GM21360 (cell line): ENCODE data around the gene FXYD3.

Experiments
- ATAC-seq: cut with Tn5 transposase; IDR thresholded peaks from one replicate; pipeline ENCODE4 v1.9.1; 2021; ENCODE audit warnings: mild to moderate bottlenecking, moderate library complexity; ENCODE audit not compliant: unreplicated experiment

The FXYD3 gene, protein sequence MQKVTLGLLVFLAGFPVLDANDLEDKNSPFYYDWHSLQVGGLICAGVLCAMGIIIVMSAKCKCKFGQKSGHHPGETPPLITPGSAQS

DNA sequence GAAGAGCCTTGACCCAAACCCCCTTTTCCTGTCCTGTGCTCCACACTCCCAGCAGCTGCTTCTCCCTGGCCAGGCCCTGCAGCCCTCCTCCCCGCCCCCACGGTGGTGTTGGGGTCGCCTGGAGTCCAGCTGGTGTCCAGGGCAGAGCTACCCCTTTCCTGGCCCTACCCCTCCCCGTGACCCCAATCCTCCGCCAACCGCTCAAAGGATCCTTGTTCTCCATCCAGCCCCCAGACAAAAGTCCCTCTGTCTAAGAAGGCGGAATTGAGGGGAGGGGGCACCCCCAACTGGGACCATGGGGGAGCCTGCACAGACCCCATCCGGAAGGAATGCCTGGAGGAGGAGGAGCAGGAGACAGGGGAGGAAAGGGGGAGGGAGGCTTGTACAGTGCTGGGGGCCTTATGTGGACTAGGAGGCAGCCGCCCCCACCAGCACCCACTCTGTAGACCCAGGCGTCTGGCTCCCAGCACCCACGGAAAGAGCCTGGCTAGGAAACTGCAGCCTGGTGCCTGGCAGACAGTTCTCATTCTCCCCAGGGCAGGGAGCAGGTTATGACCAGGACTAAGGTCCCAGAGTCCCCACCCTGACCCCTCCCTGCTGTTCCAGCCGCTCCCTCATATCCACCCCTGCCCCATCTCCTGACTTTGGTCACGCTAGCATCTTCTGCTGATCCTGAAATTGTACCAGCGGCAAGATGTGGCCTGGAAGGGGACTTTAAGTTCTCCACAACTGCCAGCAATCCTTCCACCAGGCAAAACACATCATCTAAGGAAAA, at the start of gene FXYD3:
FXYD3 (plus strand) TSS at position 647 of the 775 bp plus-strand sequence. CDS start 3,554 bp downstream, outside the sequence.
- ATAC-seq, result no peak

DNA sequence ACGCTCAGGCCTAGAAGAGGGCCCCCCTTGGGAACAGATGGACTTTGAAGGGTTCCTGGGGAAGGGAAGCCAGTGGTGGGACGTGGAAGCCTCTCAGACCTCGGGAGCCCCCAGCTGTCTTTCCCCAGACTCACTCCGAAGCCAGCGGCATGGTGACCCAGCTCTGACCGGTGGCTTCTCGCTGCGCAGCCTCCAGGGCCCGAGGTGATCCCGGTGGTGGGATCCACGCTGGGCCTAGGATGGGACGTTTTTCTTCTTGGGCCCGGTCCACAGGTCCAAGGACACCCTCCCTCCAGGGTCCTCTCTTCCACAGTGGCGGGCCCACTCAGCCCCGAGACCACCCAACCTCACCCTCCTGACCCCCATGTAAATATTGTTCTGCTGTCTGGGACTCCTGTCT, 49.5 kb upstream of the FXYD3 start:
- no peak for ATAC-seq

DNA sequence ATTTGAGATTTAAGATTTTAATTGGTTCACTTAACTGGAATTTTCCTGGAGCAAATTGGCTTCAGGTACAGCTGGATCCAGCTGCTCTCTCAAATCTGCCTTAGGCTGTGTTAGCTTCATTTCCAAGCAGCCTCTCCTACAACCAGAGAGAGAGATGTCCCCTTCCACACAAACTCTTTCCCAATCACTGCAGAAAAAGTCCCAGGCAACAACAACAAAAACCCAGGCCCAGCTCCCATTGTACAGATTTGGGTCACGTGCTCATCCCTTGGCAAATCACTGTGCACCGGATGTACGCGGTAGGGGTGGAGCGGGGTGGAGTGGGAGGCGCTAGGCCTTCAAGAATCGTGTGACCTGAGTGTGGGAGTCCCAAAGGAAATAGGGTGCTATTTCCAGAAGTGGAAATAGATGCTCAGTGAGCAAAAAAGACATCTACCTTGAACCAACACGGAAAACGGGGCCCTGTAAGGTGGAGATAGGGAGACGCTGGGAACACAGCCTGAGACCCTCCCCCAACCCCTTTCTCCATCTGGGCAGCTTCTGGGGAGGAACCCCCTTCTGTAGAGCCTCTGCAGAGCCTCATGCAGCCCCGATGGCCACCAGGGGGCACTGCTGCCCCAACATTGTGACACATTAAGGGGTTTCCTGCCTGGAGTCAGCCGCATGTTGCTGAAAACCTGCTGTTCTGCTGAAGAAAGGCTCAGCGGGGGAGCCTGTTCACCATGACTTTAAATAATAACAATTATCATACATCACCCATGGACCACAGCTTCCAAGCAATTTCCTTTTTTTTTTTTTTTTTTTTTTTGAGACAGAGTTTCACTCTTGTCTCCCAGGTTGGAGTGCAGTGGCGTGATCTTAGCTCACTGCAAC, 48.7 kb upstream of the FXYD3 start:
- ATAC-seq, result peak; percentile 74

DNA sequence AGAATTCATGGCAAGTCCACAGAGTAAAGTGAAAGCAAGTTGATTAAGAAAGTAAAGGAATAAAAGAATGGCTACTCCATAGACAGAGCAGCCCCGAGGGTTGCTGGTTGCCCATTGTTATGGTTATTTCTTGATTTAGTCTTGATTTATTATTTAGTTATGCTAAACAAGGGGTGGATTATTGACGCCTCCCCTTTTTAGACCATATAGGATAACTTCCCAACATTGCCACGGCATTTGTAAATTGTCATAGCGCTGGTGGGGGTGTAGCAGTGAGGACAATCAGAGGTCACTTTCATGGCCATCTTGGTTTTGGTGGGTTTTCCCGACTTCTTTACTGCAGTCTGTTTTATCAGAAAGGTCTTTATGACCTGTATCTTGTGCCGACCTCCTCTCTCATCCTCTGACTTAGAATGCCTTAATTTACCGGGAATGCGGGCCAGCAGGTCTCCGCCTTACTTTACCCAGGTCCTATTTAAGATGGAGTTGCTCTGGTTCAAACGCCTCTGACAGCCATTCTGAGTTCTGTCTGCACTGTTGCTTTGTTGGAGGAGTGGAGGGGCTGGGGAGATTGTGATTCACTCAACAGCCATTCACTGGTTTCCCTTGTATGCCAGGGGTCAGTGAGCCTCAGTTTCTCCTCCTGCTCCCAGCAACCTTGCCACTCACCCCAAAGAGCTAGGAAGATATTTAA, 46.5 kb upstream of the FXYD3 start:
- no peak for ATAC-seq

DNA sequence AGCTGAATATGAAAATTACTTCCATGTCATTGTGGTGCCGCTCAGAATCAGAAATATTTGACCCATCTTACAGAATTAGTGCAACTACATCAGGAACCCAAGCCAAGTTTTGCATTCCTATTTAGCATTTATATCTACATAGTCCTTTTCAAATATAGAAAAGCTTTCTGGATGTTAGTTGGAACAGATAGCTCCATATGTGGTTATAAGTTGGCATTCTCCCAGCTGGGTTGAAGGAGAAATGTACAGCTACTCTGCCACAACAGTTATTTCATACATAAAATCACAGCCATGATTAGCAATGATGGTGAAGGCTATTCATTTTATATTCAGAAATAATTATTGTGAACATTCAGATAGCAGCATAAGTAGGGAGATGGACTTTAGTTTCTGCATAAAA, 45.9 kb upstream of the FXYD3 start:
- ATAC-seq, result no peak

DNA sequence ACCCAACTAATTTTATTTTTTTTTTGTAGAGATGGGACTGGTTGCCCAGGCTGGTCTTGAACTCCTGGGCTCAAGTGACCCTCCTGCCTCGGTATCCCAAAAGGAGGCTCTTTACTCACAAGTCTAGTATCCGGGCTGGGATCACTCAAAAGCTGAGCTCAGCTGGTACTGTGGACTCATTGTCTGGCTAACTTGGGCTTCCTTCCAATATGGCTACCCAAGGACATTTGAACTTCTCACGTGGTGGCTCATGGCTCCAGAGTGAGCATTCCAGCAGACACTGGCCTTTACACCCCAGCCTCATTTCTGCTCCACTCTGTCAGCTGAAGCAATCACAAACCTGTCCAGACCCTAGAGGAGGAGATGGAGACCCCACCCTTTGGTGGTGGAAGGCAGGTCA, 45.2 kb upstream of the FXYD3 start:
- ATAC-seq, result no peak

DNA sequence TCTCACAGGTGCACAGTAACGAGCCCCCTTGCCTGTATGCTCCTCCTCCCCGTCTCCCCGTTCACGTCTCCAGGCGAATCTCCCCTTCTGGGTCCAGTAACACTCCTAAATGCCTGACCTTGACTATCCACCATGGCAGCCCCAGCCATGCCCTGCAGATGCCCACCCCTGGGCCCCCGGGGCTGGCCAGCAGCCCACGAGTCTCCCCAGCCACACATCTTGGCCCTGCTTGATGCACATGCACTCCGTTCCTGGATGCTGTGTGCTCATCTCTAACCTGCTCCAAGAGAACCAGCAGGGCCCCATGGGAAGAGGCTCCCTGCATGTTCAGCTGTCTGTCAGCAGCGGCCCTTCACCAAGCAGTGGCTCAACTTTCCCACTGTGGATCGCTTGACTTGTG, 42.1 kb upstream of the FXYD3 start:
- ATAC-seq, result no peak

DNA sequence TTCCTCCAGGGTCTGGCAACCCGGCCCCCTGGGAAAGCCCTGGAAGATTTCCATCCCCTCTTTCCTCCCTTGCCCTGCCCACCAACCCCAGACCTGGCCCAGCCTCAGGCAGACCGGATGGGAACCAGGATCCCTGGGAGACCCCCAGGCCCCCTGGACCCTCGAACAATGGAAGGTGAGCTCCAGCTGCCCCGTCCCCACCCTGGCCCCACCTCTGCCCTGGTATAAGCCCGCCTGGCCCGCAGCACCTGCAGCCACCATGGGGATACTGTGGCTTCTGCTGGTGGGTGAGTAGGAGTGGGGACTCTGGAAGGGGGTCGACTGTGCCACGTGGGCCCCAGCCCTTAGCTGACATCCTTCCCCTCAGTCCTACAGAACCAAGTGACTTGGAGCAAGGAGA, 41.7 kb upstream of the FXYD3 start:
- no peak for ATAC-seq

DNA sequence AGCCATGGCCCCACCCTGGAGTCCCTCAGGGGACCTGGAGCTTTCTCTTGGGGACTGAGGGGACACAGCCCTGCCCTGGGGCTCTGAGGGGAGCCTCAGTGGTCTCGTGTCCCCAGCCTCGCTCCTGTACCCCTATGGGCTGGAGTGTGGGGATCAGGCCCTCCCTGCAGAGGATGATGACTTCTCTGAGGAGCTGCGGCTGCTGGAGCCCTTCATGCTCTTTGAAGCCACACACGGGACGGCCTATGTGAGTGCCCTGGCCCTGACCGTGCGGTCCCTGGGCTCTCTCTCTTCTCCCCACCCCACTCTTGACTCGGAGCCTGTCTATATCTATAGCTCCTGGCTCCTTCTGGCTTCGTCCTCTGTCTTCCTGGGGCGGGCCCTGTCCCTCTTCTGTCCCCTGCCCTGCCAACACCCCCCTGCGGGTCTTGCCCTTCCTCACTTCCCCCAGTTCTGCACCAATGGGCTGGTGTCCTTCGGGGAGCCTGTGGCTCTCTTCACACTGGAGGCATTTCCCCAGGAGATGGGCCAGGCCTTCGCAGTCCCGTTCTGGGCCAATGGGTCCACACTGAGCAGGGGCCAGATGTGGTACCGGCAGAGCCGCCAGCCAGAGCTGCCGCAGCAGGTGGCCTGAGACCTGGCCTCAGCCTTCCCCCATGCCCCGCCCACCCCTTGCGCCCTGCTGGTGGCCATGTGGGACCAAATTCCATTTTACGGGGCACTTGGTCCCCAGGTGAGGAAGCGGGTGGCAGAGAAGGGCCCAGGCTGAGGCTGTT, 41.0 kb upstream of the FXYD3 start:
- no peak for ATAC-seq

DNA sequence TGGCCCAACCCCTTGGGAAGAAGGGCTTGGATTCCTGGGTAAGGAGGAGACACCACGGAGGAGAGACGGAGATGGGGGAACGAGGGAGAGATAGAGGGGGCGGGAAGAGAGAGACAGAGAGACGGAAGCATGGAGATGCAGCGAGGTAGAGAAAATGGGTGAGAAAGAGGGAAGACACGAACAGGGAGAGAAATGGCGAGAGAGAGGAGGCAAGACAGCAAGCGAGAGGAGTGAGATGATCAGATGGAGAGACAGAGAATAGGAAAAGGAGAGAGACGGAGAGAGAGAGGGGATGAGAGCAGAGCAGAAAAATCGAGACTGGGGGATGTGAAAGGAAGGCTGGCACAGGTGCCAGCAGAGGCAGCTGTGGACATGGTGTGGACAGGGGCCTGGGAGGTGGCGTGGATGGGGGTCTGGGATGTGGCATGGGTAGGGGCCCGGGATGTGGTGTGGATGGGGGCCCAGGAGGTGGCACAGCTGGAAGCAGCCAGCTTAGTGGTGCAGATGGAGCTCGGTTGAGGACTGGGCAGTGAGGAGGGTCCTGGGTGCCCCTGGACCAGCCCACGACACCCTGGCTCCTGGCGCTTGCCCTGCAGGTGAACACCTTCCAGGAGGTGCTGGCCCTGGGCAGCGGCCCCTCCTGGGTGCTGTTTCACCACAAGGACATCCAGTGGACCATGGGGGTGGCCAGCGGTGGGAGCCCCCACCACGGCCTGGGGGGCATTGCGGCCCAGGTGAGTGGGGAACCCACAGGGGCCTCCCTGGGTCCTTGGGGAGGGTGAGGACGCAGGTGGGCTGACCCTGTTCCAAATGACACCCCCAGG, 40.2 kb upstream of the FXYD3 start:
- no peak for ATAC-seq

DNA sequence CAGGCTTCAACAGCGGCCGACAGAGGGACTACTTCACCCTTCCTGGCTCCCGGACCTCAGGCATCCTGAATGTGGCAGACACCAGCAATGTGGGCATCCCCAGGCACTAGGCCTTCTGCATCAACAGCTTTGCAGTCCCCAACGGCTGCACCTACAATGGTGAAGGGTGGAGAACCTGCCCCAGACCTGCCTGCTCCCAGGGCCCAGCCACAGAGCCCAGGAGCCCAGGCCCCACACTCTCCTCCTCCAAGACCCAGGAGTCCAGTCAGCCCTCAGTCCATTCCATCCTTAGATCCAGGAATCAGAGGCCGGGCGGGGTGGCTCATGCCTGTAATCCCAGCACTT, 39.6 kb upstream of the FXYD3 start:
- no peak for ATAC-seq

DNA sequence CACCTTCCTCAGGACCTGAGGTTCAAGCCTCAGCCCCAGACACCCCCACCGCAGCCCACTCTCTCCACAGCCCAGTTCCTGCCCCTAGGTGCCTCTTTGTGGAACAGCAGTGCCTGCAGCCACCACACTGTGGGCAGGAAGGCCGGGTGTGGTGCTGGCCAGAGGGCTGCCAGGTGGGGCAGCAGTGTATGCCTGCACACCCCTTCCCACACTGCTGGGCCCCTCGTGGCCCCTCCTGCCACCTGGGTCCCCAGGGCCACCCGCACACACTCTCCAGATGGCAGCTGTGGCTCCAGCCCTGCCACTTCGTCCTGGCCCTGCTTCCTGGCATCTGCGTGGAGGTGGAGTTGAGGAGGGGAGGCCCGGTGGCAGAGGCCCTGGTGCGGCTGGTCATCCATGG, 39.0 kb upstream of the FXYD3 start:
- ATAC-seq, result no peak

DNA sequence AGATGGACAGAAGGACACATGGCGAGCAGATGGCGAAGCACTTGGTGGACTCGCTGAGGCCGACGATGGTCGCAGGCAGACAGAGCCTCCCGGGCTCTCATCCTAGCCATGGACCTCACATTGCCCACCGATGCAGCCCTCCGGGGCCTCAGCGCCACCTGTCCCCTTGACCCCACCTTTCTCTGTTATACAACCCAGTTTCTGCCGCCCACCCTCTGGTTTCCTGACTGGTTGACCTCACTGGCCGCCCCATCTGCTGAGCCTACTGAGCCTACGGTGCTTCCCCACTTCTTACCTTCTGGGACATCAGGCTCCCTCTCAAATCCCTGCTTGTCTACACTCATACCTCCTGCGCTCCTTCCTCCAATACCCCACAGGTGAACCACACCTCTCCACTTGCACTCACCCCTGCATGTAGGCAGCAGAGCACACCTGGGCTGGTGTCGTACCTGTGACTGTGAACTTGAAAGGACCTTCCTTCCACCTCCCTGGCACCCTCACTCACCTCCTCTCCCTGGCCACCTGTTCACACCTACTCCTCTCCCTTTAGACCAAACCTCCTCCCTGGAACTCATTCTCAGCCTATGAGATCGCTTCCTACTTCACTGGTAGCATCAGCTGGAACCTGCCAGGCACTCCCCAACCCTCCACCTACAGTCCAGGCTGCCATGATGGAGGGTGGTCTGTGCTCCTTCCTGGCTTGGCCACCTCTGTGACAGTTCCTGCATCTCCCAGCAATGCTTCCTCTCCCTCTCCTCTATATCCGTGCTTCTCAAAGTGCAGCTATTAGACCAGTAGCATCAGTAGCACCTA, 38.0 kb upstream of the FXYD3 start:
- no peak for ATAC-seq

DNA sequence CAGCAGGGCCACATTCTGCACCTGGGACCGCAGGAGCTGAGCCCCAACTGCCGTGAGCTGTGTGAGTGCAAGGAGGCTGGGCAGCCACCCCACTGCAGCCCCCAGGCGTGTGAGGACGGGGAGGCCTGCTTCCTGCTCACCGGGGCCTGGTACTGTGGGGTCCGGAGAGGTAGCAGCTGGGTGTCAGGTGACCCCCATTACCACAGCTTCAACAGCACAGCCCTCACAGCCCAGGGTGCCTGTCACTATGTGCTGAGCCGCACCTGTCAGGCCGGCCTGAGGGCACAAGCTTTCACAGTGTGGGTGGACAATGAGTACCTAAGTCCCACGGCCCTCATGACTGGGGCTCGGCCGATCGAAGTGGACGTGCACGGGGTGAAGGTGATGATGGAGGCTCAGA, 35.8 kb upstream of the FXYD3 start:
- ATAC-seq, result no peak

DNA sequence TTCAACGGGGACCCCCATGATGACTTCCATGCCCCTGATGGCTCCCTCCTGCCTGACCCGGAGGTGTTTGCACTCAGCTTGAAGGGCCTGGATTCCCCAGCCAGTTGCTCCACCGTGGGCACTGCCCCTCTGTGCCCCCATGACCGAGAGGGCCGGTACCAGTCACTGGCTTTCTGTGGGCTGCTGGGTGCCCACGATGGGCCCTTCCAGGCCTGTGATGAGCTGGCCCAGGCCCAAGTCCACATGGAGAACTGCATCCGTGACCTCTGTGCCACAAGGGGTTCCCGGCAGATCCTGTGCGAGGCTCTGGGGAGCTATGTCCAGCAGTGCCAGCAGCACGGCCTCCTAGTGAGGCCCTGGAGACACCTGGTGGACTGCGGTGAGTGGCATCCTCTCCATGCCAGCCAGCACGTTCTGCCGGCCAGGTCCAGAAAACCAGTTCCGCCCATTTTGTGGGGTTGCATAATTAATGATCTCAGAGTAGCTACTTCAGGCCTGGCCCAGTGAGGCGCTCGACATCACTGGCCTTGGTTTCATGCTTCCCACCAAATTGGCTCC, 34.9 kb upstream of the FXYD3 start:
- ATAC-seq, result no peak

DNA sequence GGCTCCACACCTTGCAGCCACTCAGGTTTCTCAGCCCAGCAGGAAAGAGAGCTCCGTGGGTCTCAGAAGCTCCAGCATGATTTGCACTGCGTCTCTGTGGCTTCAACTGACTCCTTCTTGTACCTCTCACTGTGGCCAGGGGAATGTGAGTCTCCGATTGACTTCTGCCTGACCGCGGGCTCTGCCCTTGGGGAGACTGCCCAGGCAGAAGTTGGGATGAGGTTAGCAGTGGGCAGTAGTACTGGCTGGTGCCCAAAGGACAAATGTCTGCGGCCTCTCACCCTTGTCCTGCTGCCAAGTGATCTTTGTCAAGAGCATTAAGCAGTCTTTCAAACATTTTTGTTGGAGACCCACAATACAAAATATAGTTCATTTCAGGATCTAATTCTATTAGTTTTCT, 34.4 kb upstream of the FXYD3 start:
- ATAC-seq, result no peak

DNA sequence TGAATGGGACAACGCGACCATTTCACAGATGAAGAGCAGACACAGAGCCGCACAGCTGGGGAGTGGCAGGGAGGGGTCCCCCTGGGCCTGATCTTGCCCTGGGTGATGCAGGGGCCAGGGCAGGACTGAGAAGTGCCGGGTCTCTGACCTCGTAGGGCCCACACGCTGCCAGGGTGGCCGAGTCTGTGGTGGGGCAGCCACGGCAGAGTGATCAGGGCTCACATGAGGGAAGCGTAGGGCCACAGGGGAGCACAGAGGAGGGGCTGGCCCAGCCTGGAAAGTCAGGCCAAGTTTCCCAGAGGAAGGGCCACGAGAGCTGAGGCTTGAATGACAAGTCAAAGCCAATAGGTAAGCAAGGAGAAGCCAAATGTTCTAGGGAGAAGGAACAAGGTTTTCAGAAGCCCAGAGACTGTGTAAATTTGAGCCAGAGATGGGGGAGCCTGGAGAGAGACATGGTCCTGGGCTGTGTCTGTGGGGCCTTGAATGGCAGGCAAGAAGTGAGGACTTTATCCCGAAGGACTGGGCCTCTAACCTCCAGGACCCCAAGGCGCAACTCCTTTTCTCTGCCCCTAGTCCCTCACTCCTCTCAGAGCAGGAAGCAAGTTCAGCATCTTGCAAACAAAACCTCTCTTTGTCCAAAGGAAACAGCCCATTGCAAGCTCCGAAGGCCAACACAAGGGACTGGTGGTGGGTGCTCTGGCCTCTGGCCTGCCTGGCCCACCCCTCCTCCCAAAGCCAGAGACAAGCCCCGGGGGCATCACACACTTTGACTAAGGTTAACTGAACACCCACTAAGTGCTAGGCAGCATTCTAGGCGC, 31.7 kb upstream of the FXYD3 start:
- ATAC-seq, result no peak

DNA sequence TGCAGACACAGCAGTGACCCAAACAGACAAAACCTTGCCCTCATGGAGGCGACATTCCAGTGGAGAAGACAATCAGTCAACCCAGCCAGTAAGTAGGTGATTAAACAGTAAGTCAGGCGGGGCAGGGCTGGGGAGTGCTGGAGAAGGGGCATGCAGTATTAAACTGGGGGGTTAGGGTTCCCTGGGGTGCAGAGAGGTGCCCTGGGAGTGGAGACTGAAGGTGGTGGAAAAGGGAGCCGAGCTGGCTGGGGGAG, 31.2 kb upstream of the FXYD3 start:
- ATAC-seq, result no peak
